SK-N-MC (cell line): ENCODE measurements around the gene FBXO44.

Experiments used
- EZH2 ChIP-seq: fragments of 200-600 bp; sonication (generic); IDR thresholded peaks from one replicate; pipeline ENCODE4 v1.6.1; 2017; ENCODE audit warnings: antibody characterized with exemption
- POLR2AphosphoS5 ChIP-seq: IDR thresholded peaks from 2 replicates; pipeline ENCODE4 v1.6.1; 2012; ENCODE audit warnings: mild to moderate bottlenecking, low read depth, low read length, borderline replicate concordance

DNA sequence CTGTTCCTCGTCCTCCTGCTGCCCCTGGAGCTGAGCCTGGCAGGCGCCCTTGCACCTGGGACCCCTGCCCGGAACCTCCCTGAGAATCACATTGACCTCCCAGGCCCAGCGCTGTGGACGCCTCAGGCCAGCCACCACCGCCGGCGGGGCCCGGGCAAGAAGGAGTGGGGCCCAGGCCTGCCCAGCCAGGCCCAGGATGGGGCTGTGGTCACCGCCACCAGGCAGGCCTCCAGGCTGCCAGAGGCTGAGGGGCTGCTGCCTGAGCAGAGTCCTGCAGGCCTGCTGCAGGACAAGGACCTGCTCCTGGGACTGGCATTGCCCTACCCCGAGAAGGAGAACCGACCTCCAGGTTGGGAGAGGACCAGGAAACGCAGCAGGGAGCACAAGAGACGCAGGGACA, 51.6 kb downstream of the FBXO44 start:
- TF ChIP-seq POLR2AphosphoS5 (no peak), EZH2 (no peak)
